Esophagus muscularis mucosa (tissue), 3 donors: Measurements from ENCODE around the gene SLC6A11.

Experiments
- POLR2A ChIP-seq: fragments of 450-650 bp; IDR thresholded peaks from one replicate; pipeline ENCODE4 v1.6.1; 2017; ENCODE audit warnings: antibody characterized with exemption, moderate library complexity, mild to moderate bottlenecking, low read depth
- TF ChIP-seq, protein P1 (sequence below), 3 experiments: fragments of 200-600 bp in 2 of 3; fragments of 450-650 bp in 1 of 3; sonication (generic) in 2 of 3; IDR thresholded peaks; one replicate each; pipeline ENCODE4 v1.5.1; 2017 to 2019; ENCODE audit warnings: antibody characterized with exemption in 3 of 3, mild to moderate bottlenecking in 2 of 3, moderate library complexity in 1 of 3

DNA sequence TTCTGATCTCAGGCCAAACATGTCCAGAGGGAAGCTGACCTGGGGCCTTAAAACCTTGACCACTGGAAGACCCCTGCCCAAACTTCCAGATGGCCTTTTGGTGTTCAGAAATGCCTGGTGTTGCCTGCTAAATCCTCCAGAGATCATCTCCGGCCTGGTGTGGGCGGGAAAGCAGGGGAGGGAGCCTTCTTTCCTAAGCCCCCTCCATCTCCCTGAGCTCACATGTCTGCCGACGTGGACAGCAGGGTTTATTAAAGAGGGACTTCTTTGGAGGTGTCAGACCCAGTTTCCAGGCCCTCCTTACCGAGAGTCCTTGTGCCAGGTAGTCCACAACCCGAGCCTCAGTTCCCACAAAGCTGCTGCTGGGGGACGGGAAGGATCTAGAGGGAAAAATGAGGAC lies 120.7 kb downstream of the SLC6A11 start:
- no peak for TF ChIP-seq POLR2A
- TF ChIP-seq, protein P1, sequence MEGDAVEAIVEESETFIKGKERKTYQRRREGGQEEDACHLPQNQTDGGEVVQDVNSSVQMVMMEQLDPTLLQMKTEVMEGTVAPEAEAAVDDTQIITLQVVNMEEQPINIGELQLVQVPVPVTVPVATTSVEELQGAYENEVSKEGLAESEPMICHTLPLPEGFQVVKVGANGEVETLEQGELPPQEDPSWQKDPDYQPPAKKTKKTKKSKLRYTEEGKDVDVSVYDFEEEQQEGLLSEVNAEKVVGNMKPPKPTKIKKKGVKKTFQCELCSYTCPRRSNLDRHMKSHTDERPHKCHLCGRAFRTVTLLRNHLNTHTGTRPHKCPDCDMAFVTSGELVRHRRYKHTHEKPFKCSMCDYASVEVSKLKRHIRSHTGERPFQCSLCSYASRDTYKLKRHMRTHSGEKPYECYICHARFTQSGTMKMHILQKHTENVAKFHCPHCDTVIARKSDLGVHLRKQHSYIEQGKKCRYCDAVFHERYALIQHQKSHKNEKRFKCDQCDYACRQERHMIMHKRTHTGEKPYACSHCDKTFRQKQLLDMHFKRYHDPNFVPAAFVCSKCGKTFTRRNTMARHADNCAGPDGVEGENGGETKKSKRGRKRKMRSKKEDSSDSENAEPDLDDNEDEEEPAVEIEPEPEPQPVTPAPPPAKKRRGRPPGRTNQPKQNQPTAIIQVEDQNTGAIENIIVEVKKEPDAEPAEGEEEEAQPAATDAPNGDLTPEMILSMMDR (IDR thresholded peaks at IDR 0.05), result no peak
